Peyer's patch (tissue), 4 donors: ENCODE measurements around the gene TTLL8. TPM values are rescaled to one million over a fixed set of nuclear protein-coding genes. Genes with fewer than 3 reads are reported as not detected.

Experiments
- DNase-seq, 3 donors: peaks; one replicate each; pipeline ENCODE4 v3.0.0-alpha.2; 2017 to 2019
- H3K27ac ChIP-seq, 4 donors: fragments of 200-600 bp; sonication (generic); one replicate each; pipeline ENCODE4 v1.5.1; 2016 to 2019
- H3K27me3 ChIP-seq, 2 donors: fragments of 200-600 bp; sonication (generic); one replicate each; pipeline ENCODE4 v1.5.1; 2019
- H3K36me3 ChIP-seq, 3 donors: fragments of 200-600 bp; sonication (generic); one replicate each; pipeline ENCODE4 v1.5.1; 2016 to 2019
- H3K4me1 ChIP-seq, 4 donors: fragments of 200-600 bp; sonication (generic); one replicate each; pipeline ENCODE4 v1.5.1; 2016 to 2019
- H3K4me3 ChIP-seq, 4 donors: fragments of 200-600 bp; sonication (generic); 1 replicate in 3 of 4; 2 replicates in 1 of 4; pipeline ENCODE4 v1.5.1; 2016 to 2019; ENCODE audit warnings: mild to moderate bottlenecking in 1 of 4
- H3K9me3 ChIP-seq, 4 donors: fragments of 200-600 bp; sonication (generic); one replicate each; pipeline ENCODE4 v1.5.1; 2016 to 2019; ENCODE audit warnings: mild to moderate bottlenecking in 1 of 4
- POLR2A ChIP-seq, 2 donors: fragments of 450-650 bp; IDR thresholded peaks; one replicate each; pipeline ENCODE4 v1.5.1; 2017; ENCODE audit warnings: antibody characterized with exemption in 2 of 2, mild to moderate bottlenecking in 2 of 2, moderate library complexity in 2 of 2
- total RNA-seq, 4 donors: library from RNA; depleted of rRNA; stranded (reverse); fragments of >200 nt; gene quantifications; one replicate each; pipeline ENCODE4 v1.1.0, GENCODE V29; 2016
- TF ChIP-seq, protein P1 (sequence below), 6 experiments: fragments of 450-650 bp in 4 of 6; fragments of 200-600 bp in 2 of 6; sonication (generic) in 1 of 6; IDR thresholded peaks; one replicate each; pipeline ENCODE4 v1.5.1; 2017 to 2019; ENCODE audit warnings: antibody characterized with exemption in 6 of 6, mild to moderate bottlenecking in 3 of 6, moderate library complexity in 1 of 6

Gene TTLL8
- total RNA-seq, 4 donors from 2014 or later, result not detected

DNA sequence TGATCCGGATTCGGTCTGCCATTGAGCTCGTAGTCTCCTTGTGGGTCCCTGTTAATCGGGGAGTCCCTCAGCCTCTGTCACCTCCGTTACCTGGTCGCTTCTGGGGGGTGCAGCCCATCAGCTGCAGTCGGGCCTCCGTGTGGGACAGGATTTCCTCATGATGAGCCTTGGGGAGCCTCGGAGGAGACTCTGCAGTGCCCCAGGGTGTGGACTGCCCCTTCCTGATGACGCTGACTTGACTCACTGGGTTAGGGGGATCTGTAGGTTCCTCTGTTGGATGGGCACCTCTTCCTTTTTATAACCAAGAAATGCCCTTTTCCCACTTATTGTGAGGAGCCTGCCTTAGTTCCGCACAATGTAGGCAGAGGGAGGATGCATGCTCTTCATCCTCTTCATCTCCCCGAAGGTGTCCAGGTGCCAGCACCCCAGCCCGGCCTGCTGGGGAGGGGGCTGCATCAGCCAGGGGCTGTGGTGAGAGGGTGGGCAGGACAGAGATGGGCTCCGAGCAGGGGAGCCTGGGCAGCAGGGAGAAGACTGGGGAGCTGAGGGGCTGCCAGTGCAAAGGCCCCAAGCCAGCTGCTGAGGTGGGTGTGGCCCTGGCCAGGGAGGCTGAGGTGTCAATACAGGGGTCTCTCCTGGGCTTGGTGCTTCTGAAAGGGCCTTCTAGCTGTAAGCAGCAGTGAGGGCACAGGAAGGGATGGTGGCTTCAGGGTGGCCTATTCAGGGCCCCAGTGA is 13.5 kb upstream of the TTLL8 start:
- TF ChIP-seq, protein P1, sequence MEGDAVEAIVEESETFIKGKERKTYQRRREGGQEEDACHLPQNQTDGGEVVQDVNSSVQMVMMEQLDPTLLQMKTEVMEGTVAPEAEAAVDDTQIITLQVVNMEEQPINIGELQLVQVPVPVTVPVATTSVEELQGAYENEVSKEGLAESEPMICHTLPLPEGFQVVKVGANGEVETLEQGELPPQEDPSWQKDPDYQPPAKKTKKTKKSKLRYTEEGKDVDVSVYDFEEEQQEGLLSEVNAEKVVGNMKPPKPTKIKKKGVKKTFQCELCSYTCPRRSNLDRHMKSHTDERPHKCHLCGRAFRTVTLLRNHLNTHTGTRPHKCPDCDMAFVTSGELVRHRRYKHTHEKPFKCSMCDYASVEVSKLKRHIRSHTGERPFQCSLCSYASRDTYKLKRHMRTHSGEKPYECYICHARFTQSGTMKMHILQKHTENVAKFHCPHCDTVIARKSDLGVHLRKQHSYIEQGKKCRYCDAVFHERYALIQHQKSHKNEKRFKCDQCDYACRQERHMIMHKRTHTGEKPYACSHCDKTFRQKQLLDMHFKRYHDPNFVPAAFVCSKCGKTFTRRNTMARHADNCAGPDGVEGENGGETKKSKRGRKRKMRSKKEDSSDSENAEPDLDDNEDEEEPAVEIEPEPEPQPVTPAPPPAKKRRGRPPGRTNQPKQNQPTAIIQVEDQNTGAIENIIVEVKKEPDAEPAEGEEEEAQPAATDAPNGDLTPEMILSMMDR (IDR thresholded peaks at IDR 0.05), result no peak
- TF ChIP-seq POLR2A (IDR thresholded peaks at IDR 0.05), result no peak
- no peaks in the 10 kb centered on the region for H3K27me3 ChIP-seq
- H3K9me3 ChIP-seq, result no peaks in the 10 kb centered on the region
- H3K27ac ChIP-seq, result no peak overlapping the region
- H3K4me1 ChIP-seq, result no peaks in the 10 kb centered on the region
- no peaks in the 10 kb centered on the region for H3K36me3 ChIP-seq
- no peak for DNase-seq
- H3K4me3 ChIP-seq, result no peak overlapping the region

DNA sequence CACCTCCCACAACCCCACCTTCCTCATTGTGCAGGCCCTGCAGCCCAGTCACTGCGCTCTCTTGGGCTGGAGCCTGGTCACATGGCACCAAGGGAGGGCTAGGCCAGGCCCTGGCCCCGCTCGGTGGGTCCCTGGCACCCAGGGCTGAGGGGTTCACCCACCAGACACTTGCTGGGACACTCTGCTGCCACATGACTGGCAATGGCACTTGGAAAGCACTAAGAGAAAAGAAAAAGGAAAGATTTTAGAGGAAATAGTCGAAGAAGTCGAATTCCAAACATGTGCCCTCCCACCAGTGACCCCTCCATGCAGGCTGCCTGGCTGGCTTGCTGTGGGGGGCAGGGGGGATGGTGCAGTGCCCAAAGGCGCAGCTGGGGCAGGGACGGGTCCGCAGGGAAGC is 12.3 kb upstream of the TTLL8 start:
- Histone ChIP-seq H3K4me3 (no peak overlapping the region), H3K27me3 (no peaks in the 10 kb centered on the region)
- TF ChIP-seq, protein P1 (IDR thresholded peaks at IDR 0.05), result no peak
- TF ChIP-seq POLR2A (IDR thresholded peaks at IDR 0.05), result no peak

DNA sequence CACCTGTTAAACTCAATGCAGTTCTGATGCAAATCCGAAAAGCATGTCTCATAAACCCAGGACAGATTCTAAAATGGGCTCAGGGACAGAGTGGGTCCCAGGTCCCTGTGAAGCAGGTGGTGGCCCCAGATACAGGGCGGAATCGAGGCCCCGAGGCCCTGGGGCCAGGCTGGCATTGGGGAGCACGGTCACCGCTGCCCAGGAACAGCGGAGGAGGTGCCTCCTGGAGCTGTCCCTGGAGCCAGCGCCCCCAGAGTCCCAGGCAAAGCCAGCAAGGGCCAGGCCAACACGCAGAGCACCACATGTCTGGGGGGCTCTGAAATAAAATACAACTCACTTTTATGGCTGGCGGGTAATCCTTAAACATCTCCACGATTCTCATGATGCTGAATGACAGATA is 10.0 kb upstream of the TTLL8 start:
- H3K27me3 ChIP-seq, result no peaks in the 10 kb centered on the region
- no peak for DNase-seq
- TF ChIP-seq, protein P1 (IDR thresholded peaks at IDR 0.05), result no peak
- TF ChIP-seq POLR2A (IDR thresholded peaks at IDR 0.05), result no peak
- H3K36me3 ChIP-seq, result no peaks in the 10 kb centered on the region
- no peak overlapping the region for H3K27ac ChIP-seq
- H3K4me1 ChIP-seq, result no peaks in the 10 kb centered on the region
- H3K9me3 ChIP-seq, result no peaks in the 10 kb centered on the region
- no peak overlapping the region for H3K4me3 ChIP-seq

More for the DNA sequence above, 12.3 kb upstream of the TTLL8 start:
- Histone ChIP-seq H3K4me1 (no peaks in the 10 kb centered on the region), H3K9me3 (no peaks in the 10 kb centered on the region), H3K36me3 (no peaks in the 10 kb centered on the region), H3K27ac (no peak overlapping the region)
- no peak for DNase-seq

DNA sequence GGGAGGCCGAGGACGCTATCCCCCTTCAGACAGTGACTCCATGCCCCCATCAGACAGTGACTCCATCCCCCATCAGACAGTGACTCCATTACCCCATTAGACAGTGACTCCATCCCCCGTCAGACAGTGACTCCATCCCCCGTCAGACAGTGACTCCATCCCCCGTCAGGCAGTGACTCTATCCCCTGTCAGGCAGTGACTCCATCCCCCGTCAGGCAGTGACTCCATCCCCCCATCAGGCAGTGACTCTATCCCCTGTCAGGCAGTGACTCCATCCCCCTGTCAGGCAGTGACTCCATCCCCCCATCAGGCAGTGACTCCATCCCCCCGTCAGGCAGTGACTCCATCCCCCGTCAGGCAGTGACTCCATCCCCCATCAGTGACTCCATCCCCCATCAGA is 9.1 kb upstream of the TTLL8 start:
- no peaks in the 10 kb centered on the region for H3K4me1 ChIP-seq
- no peaks in the 10 kb centered on the region for H3K36me3 ChIP-seq
- no peak overlapping the region for H3K27ac ChIP-seq
- no peak for DNase-seq
- TF ChIP-seq, protein P1 (IDR thresholded peaks at IDR 0.05), result no peak
- TF ChIP-seq POLR2A (IDR thresholded peaks at IDR 0.05), result no peak
- H3K4me3 ChIP-seq, result no peak overlapping the region
- no peaks in the 10 kb centered on the region for H3K27me3 ChIP-seq
- H3K9me3 ChIP-seq, result no peaks in the 10 kb centered on the region

DNA sequence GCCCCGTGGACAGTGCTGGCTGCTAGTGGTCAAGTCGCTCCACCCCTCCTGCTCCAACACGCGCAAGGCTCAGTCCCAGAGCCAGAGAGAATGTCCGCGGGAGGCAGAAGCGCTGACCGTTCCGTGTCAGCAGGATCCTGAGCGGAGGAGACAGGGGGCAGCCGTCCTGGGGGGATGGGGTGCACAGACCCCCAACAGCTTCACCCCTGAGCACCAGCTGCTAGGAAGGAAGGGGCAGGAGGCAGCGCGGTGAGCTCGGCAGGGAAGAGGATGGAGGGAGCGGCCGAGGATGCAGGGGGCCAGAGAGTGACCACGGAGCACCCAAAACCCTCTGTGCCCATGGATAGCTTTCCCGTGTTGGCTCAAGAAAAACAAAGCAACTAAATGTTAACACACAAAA is 6.4 kb upstream of the TTLL8 start:
- TF ChIP-seq, protein P1 (IDR thresholded peaks at IDR 0.05), result no peak
- no peak for TF ChIP-seq POLR2A (IDR thresholded peaks at IDR 0.05)
- DNase-seq, result no peak
- Histone ChIP-seq H3K4me1 (no peaks in the 10 kb centered on the region), H3K36me3 (no peaks in the 10 kb centered on the region), H3K9me3 (no peaks in the 10 kb centered on the region), H3K4me3 (no peak overlapping the region), H3K27ac (no peak overlapping the region), H3K27me3 (no peaks in the 10 kb centered on the region)
